ENCODE data around the gene GARNL3.
A peak's percentile ranks its signal among the peaks of the same experiment; 100 is the strongest.

GARNL3 gene

GRCh38 chr9:127244609-127245601 lies 19.7 kb upstream of the GARNL3 start:
- no peak for TF ChIP-seq CTCF (IDR thresholded peaks at IDR 0.05; ENCODE audit: insufficient read depth, low read length, poor library complexity, severe bottlenecking)
- Histone ChIP-seq H3K4me3 (replicated peaks; ENCODE audit: low read depth, low read length) (peak overlapping the region; percentile 71), H3K27me3 (replicated peaks; ENCODE audit: control insufficient read depth, insufficient read depth, low read length) (no peaks in the 10 kb centered on the region), H3K36me3 (ENCODE audit: control insufficient read depth, insufficient read depth, low read length) (no peaks in the 10 kb centered on the region)
- DNase-seq (ENCODE audit: extremely low read depth, insufficient read length): peak; percentile 92

- no peaks in the 10 kb centered on the region for H3K27me3 ChIP-seq (replicated peaks; ENCODE audit: control insufficient read depth, insufficient read depth, low read length)
- H3K4me3 ChIP-seq (replicated peaks; ENCODE audit: low read depth, low read length): peak overlapping the region; percentile 64
- TF ChIP-seq CTCF (IDR thresholded peaks at IDR 0.05; ENCODE audit: insufficient read depth, low read length, poor library complexity, severe bottlenecking): no peak
- no peak for DNase-seq (ENCODE audit: extremely low read depth, insufficient read length)
- no peaks in the 10 kb centered on the region for H3K36me3 ChIP-seq (ENCODE audit: control insufficient read depth, insufficient read depth, low read length)
Measured at GRCh38 chr9:127245637-127246164, 18.9 kb upstream of the GARNL3 start.

GRCh38 chr9:127248241-127248640 lies 16.3 kb upstream of the GARNL3 start:
- Histone ChIP-seq H3K27me3 (replicated peaks; ENCODE audit: control insufficient read depth, insufficient read depth, low read length) (no peaks in the 10 kb centered on the region), H3K36me3 (ENCODE audit: control insufficient read depth, insufficient read depth, low read length) (no peaks in the 10 kb centered on the region), H3K4me3 (replicated peaks; ENCODE audit: low read depth, low read length) (no peak overlapping the region)
- no peak for TF ChIP-seq CTCF (IDR thresholded peaks at IDR 0.05; ENCODE audit: insufficient read depth, low read length, poor library complexity, severe bottlenecking)
- no peak for DNase-seq (ENCODE audit: extremely low read depth, insufficient read length)

- no peak for TF ChIP-seq CTCF (IDR thresholded peaks at IDR 0.05; ENCODE audit: insufficient read depth, low read length, poor library complexity, severe bottlenecking)
- no peaks in the 10 kb centered on the region for H3K27me3 ChIP-seq (replicated peaks; ENCODE audit: control insufficient read depth, insufficient read depth, low read length)
- H3K36me3 ChIP-seq (ENCODE audit: control insufficient read depth, insufficient read depth, low read length): no peaks in the 10 kb centered on the region
- DNase-seq (ENCODE audit: extremely low read depth, insufficient read length): no peak
- no peak overlapping the region for H3K4me3 ChIP-seq (replicated peaks; ENCODE audit: low read depth, low read length)
Measured at GRCh38 chr9:127249877-127250276, 14.7 kb upstream of the GARNL3 start.

- TF ChIP-seq CTCF (IDR thresholded peaks at IDR 0.05; ENCODE audit: insufficient read depth, low read length, poor library complexity, severe bottlenecking): no peak
- no peaks in the 10 kb centered on the region for H3K27me3 ChIP-seq (replicated peaks; ENCODE audit: control insufficient read depth, insufficient read depth, low read length)
- no peak for DNase-seq (ENCODE audit: extremely low read depth, insufficient read length)
Measured at GRCh38 chr9:127250896-127251391, 13.6 kb upstream of the GARNL3 start.

More at GRCh38 chr9:127250896-127251391, 13.6 kb upstream of the GARNL3 start:
- H3K36me3 ChIP-seq (ENCODE audit: control insufficient read depth, insufficient read depth, low read length): no peaks in the 10 kb centered on the region
- no peak overlapping the region for H3K4me3 ChIP-seq (replicated peaks; ENCODE audit: low read depth, low read length)
